ENCODE results near the gene DRD2. TPM values are rescaled to one million over a fixed set of nuclear protein-coding genes. Genes with fewer than 3 reads are reported as not detected.

DRD2 gene
- total and polyA plus RNA-seq, 4 donors, result not detected

GRCh38 chr11:113408206-113408605, 67.0 kb downstream of the DRD2 start:
- Histone ChIP-seq H3K4me3 (ENCODE audit: low read depth in 1 of 3, low read length in 3 of 3) (no peak overlapping the region), H3K36me3 (ENCODE audit: control insufficient read depth in 4 of 4, insufficient read depth in 3 of 4, low read depth in 1 of 4, low read length in 3 of 4) (no peaks in the 10 kb centered on the region), H3K9me3 (ENCODE audit: control insufficient read depth in 4 of 4, low read length in 3 of 4) (no peaks in the 10 kb centered on the region), H3K9ac (ENCODE audit: low read depth in 1 of 2, low read length in 2 of 2) (no peak overlapping the region), H3K27ac (ENCODE audit: low read depth in 1 of 2, low read length in 2 of 2) (no peak overlapping the region), H3K4me1 (ENCODE audit: control insufficient read depth in 4 of 4, insufficient read depth in 4 of 4, low read length in 3 of 4) (no peaks in the 10 kb centered on the region), H3K27me3 (ENCODE audit: control insufficient read depth in 4 of 4, insufficient read depth in 4 of 4, low read length in 3 of 4) (peaks cover 0 to 2% (median 0%) of the 10 kb centered on the region in 4 donors)
- WGBS, result 57% methylated on average over 9 of the region's 9 CpGs
- TF ChIP-seq FOXA2 (IDR thresholded peaks at IDR 0.05) (no peak), GABPA (IDR thresholded peaks at IDR 0.05 in 1 of 2, conservative IDR thresholded peaks at IDR 0.05 in 1 of 2) (no peak), NR2F2 (IDR thresholded peaks at IDR 0.05) (no peak), MAX (IDR thresholded peaks at IDR 0.05) (no peak), ZBTB33 (IDR thresholded peaks at IDR 0.05) (no peak), YY1 (IDR thresholded peaks at IDR 0.05) (no peak), RXRA (IDR thresholded peaks at IDR 0.05) (no peak), HNF4A (conservative IDR thresholded peaks at IDR 0.05) (no peak), EGR1 (IDR thresholded peaks at IDR 0.05; ENCODE audit: low read depth in 2 of 2) (no peak), TAF1 (conservative IDR thresholded peaks at IDR 0.05) (no peak), SP1 (IDR thresholded peaks at IDR 0.05) (no peak), FOXA1 (IDR thresholded peaks at IDR 0.05) (no peak), REST (IDR thresholded peaks at IDR 0.05) (no peak), HNF4G (IDR thresholded peaks at IDR 0.05) (no peak), ATF3 (IDR thresholded peaks at IDR 0.05) (no peak), RAD21 (IDR thresholded peaks at IDR 0.05) (no peak)
- no peak for DNase-seq (ENCODE audit: low spot score)

GRCh38 chr11:113407163-113407562, 68.0 kb downstream of the DRD2 start:
- TF ChIP-seq YY1 (IDR thresholded peaks at IDR 0.05), result no peak
- no peak for TF ChIP-seq FOXA1 (IDR thresholded peaks at IDR 0.05)
- TF ChIP-seq MAX (IDR thresholded peaks at IDR 0.05), result no peak
- no peak for TF ChIP-seq TAF1 (conservative IDR thresholded peaks at IDR 0.05)
- TF ChIP-seq RXRA (IDR thresholded peaks at IDR 0.05), result no peak
- no peak for TF ChIP-seq FOXA2 (IDR thresholded peaks at IDR 0.05)
- Histone ChIP-seq H3K27ac (ENCODE audit: low read depth in 1 of 2, low read length in 2 of 2) (no peak overlapping the region), H3K9ac (ENCODE audit: low read depth in 1 of 2, low read length in 2 of 2) (no peak overlapping the region), H3K4me1 (ENCODE audit: control insufficient read depth in 4 of 4, insufficient read depth in 4 of 4, low read length in 3 of 4) (no peaks in the 10 kb centered on the region), H3K27me3 (ENCODE audit: control insufficient read depth in 4 of 4, insufficient read depth in 4 of 4, low read length in 3 of 4) (peaks cover 0 to 2% (median 0%) of the 10 kb centered on the region in 4 donors), H3K9me3 (ENCODE audit: control insufficient read depth in 4 of 4, low read length in 3 of 4) (no peaks in the 10 kb centered on the region), H3K36me3 (ENCODE audit: control insufficient read depth in 4 of 4, insufficient read depth in 3 of 4, low read depth in 1 of 4, low read length in 3 of 4) (no peaks in the 10 kb centered on the region), H3K4me3 (ENCODE audit: low read depth in 1 of 3, low read length in 3 of 3) (no peak overlapping the region)
- DNase-seq (ENCODE audit: low spot score), result no peak
- WGBS, result 77% methylated on average over 3 of the region's 3 CpGs
